Cardiac fibroblast (primary cell): ENCODE measurements around the gene MLLT1.

Experiments used
- DNase-seq, 2 donors: peaks; one replicate each; pipeline versions ENCODE4 v3.0.0 to v3.0.0-alpha.2; 2010; ENCODE audit warnings: low read depth in 2 of 2
- H3K4me3 ChIP-seq, 2 donors: replicated peaks in 1 of 2; 1 replicate in 1 of 2; 2 replicates in 1 of 2; pipeline ENCODE4 v1.5.1; 2011; ENCODE audit warnings: low read depth in 2 of 2, low read length in 2 of 2, mild to moderate bottlenecking in 2 of 2, moderate library complexity in 1 of 2
- TF ChIP-seq, protein P1 (sequence below): IDR thresholded peaks from one replicate; pipeline ENCODE4 v1.5.1; 2011; ENCODE audit warnings: low read depth, mild to moderate bottlenecking, low read length, inconsistent platforms

Gene MLLT1

DNA sequence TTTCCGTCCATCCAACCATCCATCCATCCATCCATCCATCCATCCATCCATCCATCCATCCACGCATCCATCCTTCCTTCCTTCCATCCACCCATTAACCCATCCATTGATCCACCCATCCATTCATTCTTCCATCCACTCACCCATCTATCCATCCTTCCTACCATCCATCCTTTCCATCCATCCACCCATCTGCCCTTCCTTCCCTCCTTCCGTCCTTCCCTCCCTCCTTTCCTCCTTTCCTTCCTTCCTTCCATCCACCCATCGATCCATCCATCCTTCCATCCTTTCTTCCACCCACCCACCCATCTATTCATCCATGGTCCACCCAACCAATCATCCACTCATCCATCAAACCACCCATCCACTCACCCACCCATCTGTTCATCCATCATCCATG lies 70.1 kb downstream of the MLLT1 start:
- H3K4me3 ChIP-seq: no peak overlapping the region
- no peak for DNase-seq
- TF ChIP-seq, protein P1, sequence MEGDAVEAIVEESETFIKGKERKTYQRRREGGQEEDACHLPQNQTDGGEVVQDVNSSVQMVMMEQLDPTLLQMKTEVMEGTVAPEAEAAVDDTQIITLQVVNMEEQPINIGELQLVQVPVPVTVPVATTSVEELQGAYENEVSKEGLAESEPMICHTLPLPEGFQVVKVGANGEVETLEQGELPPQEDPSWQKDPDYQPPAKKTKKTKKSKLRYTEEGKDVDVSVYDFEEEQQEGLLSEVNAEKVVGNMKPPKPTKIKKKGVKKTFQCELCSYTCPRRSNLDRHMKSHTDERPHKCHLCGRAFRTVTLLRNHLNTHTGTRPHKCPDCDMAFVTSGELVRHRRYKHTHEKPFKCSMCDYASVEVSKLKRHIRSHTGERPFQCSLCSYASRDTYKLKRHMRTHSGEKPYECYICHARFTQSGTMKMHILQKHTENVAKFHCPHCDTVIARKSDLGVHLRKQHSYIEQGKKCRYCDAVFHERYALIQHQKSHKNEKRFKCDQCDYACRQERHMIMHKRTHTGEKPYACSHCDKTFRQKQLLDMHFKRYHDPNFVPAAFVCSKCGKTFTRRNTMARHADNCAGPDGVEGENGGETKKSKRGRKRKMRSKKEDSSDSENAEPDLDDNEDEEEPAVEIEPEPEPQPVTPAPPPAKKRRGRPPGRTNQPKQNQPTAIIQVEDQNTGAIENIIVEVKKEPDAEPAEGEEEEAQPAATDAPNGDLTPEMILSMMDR: no peak

DNA sequence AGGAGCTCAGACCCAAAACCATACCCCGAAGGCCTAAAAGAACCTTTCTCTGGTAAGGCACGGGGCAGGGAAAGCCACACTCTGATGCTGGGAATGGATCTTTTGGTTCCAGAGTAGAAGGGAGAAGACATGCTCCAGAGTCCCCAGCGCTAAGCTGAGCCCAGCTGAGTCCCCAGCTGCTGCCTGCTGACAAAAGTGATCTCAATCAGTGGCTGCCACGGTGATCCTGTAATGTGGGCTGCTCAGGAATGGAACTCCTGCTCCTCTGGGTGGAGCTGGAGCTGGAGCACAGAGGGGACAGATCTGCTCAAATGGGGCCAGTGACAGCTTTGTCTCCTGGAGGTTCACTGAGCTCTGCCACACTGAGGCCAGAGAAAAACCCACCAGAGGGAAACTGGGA lies 70.5 kb downstream of the MLLT1 start:
- DNase-seq: no peak
- TF ChIP-seq, protein P1: no peak
- no peak overlapping the region for H3K4me3 ChIP-seq

- TF ChIP-seq, protein P1: no peak
- no peak for DNase-seq
- no peak overlapping the region for H3K4me3 ChIP-seq
Measured at GRCh38 chr19:6204866-6205723, 74.7 kb downstream of the MLLT1 start.

DNA sequence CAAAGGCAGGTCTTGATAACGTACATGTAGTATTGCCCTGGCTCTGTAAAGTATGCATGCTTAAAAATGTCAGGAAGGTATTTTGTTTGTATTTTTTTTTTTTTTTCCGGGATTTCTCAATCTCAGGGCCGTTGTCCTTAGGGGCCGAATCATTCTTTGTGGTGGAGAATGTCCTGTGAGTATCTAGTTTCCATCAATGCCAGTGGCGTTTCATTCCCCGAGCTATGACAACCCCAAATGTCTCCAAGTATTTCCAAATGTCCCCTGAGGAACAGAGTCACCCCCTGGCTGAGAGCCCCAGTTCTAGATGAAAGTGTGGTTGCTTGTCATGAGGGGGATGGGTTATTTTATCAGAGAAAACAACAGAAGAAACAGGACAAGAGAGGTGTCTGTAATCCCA lies 75.6 kb downstream of the MLLT1 start:
- TF ChIP-seq, protein P1: no peak
- DNase-seq: peak; percentile 36 to 53
- no peak overlapping the region for H3K4me3 ChIP-seq

DNA sequence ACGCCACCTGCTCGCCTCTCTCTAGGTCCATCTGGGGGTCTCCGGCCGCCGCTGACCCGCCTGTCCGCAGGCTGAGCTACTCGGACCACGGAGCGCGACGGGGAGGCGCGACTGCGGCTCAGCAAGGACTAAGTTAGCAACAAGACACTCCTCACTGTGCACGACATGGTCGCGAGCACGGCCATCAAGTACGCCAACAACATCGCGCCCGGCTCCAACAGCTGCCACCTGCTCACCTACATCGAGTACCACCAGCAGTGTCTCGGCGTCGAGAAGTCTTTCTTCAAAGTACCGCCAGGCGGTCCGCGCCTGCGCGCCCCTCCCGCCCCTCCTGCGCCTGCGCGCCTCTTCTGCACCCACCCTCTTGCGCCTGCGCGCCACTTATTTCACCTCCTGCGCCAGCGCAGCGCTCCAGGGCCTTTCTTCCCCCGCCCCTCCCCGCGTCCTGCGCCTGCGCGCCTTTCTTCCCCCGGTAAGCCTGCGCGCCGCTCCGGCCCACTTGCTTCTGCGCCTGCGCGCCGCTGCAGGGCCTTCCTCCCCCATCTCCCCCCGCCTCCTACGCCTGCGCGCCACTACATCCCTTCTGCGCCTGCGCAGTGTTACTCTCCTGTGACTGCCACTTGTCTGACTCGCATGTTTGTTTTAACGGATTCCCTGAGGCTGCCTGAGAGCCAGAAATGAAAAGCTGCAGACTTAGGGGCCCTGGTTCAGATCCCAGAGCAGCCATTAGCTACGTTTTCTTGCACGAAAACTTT lies 80.4 kb downstream of the MLLT1 start:
- peak overlapping the region; percentile 83 to 90 for H3K4me3 ChIP-seq
- peak; percentile 99 for DNase-seq
- TF ChIP-seq, protein P1: peak; percentile 41

DNA sequence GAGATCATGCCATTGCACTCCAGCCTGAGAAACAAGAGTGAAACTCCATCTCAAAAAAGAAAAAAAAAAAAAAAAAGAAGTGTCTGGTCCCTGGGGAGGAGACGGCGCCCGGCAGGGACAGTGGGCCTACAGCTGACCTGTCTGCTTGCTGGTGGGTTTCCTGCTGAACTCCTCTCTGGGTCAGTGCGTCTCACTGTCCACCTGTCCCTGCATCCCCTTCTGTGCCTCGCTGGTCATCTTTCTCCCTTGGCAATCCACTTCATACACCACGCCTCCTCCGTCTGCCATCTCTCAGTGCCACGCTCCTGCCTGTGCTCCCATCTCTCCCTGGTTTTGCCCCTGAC lies 80.9 kb downstream of the MLLT1 start:
- peak overlapping the region; percentile 83 to 90 for H3K4me3 ChIP-seq
- TF ChIP-seq, protein P1: no peak
- no peak for DNase-seq
